Type B pancreatic cell (in vitro differentiated cells): ENCODE measurements around the gene NTM. TPM values are rescaled to one million over a fixed set of nuclear protein-coding genes. Genes with fewer than 3 reads are reported as not detected.

Experiments used
- DNase-seq: peaks from one replicate; pipeline ENCODE4 v3.0.0; 2021; ENCODE audit warnings: mixed read lengths; ENCODE audit not compliant: unreplicated experiment; ENCODE audit errors: extremely low spot score
- H3K27ac Mint-ChIP-seq: 2 replicates; pipeline ENCODE4 v1.8.0; 2021; ENCODE audit warnings: mild to moderate bottlenecking, mixed read lengths
- H3K27me3 Mint-ChIP-seq: 2 replicates; pipeline ENCODE4 v1.8.0; 2021; ENCODE audit warnings: mixed read lengths
- H3K36me3 Mint-ChIP-seq: 2 replicates; pipeline ENCODE4 v1.8.0; 2021; ENCODE audit warnings: mixed read lengths
- H3K4me1 Mint-ChIP-seq: one replicate; pipeline ENCODE4 v1.8.0; 2021; ENCODE audit warnings: mixed read lengths; ENCODE audit not compliant: unreplicated experiment
- H3K4me3 Mint-ChIP-seq: 2 replicates; pipeline ENCODE4 v1.8.0; 2021; ENCODE audit warnings: mild to moderate bottlenecking, mixed read lengths
- H3K9me3 Mint-ChIP-seq: 2 replicates; pipeline ENCODE4 v1.8.0; 2021; ENCODE audit warnings: mixed read lengths
- total RNA-seq: library from RNA; stranded (reverse); gene quantifications from 2 replicates; pipeline ENCODE4 v1.2.1, GENCODE V29; 2021; ENCODE audit warnings: low replicate concordance
- TF ChIP-seq, protein P1 (sequence below): fragments of 200-600 bp; sonication (generic); conservative IDR thresholded peaks from 2 replicates; pipeline ENCODE4 v1.5.0; 2021; ENCODE audit warnings: antibody characterized with exemption, mild to moderate bottlenecking

Gene NTM
- total RNA-seq, 1 donor from 2014 or later, result 19.2 TPM

DNA sequence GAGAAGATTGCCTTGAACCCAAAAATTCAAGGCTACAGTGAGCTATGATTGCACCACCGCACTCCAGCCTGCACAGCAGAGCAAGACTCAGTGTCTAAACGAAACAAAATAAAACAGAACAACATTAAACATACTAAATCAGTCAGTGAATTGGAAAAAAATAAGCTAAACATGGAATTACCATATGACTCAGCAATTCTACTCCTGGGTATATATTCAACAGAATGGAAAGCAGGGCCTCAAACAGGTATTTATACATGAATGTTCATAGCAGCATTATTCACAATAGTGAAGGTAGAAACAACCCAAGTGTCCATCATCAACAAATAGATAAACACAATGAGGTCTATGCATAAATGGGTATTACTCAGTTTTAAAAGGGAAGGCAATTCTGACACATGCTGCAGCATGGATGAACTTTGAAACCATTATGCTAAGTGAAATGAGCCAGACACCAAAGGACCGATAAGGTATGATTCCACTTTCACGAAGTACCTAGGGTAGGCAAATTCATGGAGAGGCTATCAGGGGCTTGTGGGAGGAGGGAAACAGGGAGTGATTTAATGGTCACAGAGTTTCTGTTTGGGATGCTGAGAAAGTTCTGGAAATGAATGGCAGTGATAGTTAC lies 15.5 kb downstream of the NTM start:
- H3K36me3 Mint-ChIP-seq, result no peaks in the 10 kb centered on the region
- no peak for DNase-seq
- no peak overlapping the region for H3K27ac Mint-ChIP-seq
- no peaks in the 10 kb centered on the region for H3K4me1 Mint-ChIP-seq
- H3K27me3 Mint-ChIP-seq, result peaks cover 12% of the 10 kb centered on the region
- H3K9me3 Mint-ChIP-seq, result no peaks in the 10 kb centered on the region
- H3K4me3 Mint-ChIP-seq, result no peak overlapping the region
- TF ChIP-seq, protein P1, sequence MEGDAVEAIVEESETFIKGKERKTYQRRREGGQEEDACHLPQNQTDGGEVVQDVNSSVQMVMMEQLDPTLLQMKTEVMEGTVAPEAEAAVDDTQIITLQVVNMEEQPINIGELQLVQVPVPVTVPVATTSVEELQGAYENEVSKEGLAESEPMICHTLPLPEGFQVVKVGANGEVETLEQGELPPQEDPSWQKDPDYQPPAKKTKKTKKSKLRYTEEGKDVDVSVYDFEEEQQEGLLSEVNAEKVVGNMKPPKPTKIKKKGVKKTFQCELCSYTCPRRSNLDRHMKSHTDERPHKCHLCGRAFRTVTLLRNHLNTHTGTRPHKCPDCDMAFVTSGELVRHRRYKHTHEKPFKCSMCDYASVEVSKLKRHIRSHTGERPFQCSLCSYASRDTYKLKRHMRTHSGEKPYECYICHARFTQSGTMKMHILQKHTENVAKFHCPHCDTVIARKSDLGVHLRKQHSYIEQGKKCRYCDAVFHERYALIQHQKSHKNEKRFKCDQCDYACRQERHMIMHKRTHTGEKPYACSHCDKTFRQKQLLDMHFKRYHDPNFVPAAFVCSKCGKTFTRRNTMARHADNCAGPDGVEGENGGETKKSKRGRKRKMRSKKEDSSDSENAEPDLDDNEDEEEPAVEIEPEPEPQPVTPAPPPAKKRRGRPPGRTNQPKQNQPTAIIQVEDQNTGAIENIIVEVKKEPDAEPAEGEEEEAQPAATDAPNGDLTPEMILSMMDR, result no peak

DNA sequence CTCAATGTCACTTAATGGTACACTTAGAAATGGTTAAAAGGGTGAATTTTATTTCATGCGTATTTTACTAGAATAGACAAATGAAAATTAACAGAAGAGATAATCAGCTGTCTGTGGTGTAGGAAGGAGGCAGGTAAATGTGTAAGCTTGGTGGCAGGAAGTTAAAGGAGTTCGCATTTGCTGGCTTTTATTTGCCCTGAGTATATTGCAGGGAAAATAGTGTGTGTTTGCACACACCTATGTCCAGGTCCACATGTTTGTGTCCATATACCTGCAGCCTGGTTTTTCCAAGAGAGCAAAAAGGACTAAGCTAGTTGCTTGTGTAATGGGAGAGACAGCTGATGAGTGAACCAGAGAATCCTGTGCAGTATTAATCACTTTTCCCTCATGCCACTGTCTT lies 16.0 kb downstream of the NTM start:
- H3K27ac Mint-ChIP-seq, result no peak overlapping the region
- H3K4me1 Mint-ChIP-seq, result no peaks in the 10 kb centered on the region
- no peak overlapping the region for H3K4me3 Mint-ChIP-seq
- TF ChIP-seq, protein P1, result no peak
- H3K27me3 Mint-ChIP-seq, result peaks cover 10% of the 10 kb centered on the region
- DNase-seq, result no peak
- no peaks in the 10 kb centered on the region for H3K9me3 Mint-ChIP-seq
- H3K36me3 Mint-ChIP-seq, result no peaks in the 10 kb centered on the region

DNA sequence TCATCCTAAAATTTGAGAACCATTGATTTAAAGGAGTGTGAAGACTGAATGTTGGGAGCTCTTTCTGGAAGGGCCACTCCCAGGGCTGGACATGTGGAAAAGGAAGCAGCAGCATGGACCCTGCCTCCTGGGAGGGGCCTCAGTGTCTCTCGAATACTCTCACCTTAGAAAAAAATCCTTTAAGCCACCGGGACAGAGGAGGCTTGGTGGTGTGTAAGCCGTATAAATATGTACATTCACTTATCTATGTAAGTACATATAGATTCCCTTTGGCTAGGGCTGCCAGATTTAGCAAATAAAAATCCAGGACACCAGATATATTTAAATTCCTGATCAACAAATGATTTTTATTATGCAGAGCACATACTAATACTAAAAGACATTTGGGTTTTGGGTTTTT lies 17.6 kb downstream of the NTM start:
- Mint-ChIP-seq H3K27ac (no peak overlapping the region), H3K27me3 (peaks cover 5% of the 10 kb centered on the region), H3K9me3 (no peaks in the 10 kb centered on the region), H3K4me3 (no peak overlapping the region), H3K4me1 (peaks cover 4% of the 10 kb centered on the region), H3K36me3 (no peaks in the 10 kb centered on the region)
- TF ChIP-seq, protein P1, result no peak
- DNase-seq, result no peak

DNA sequence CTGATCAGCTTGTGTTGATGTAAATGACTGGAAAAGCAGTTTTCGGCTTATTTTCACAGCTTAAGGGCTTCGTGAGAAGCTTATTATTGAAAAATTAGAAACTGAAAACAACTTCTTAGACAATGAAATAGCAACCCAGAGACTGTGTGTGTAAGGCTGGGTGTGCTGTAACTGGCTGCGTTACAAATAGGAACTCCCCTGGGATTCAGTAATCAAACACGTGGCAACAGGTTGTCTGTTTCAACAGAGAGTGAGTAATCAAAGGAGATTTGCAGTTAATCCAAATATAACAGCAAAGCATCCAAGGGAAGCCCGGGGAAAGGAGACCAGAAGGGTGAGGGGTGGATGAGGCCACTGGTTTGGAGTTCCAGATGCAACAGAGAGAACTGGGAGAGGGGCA lies 19.2 kb downstream of the NTM start:
- Mint-ChIP-seq H3K36me3 (no peaks in the 10 kb centered on the region), H3K27ac (no peak overlapping the region), H3K4me3 (no peak overlapping the region), H3K4me1 (peaks cover 4% of the 10 kb centered on the region), H3K27me3 (peaks cover 10% of the 10 kb centered on the region), H3K9me3 (no peaks in the 10 kb centered on the region)
- TF ChIP-seq, protein P1, result no peak
- no peak for DNase-seq

DNA sequence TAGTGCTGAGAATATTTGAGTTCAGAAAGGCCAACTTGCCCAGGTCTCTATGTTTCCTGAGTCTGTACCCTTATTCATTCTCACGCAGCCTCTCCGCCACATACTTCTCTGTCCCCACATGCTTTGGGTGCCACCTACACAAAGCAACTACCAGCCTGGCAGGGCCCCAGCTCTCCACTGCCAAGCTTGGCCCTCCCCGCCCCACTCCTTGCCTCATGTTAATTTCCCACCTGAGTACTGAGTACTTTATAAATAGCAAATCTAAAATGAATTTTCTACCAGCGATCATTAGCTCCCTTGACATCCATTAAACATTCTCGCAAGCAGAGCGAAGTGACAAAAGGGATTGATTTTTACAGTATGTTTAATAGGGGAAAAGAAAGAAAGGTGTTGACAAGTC lies 20.8 kb downstream of the NTM start:
- Mint-ChIP-seq H3K9me3 (no peaks in the 10 kb centered on the region), H3K27me3 (peaks cover 15% of the 10 kb centered on the region), H3K4me3 (no peak overlapping the region), H3K36me3 (no peaks in the 10 kb centered on the region), H3K27ac (no peak overlapping the region), H3K4me1 (peaks cover 13% of the 10 kb centered on the region)
- DNase-seq, result no peak
- TF ChIP-seq, protein P1, result no peak
